Panc1 (cell line): Measurements from ENCODE around the gene SLC6A11. TPM values are rescaled to one million over a fixed set of nuclear protein-coding genes. Genes with fewer than 3 reads are reported as not detected.

Experiments used
- ATAC-seq: fragments of 200-7000 bp; cut with Tn5 transposase; 2 replicates; pipeline ENCODE4 v1.9.1; 2020; ENCODE audit warnings: mild to moderate bottlenecking, moderate library complexity
- BruUV-seq: library from RNA; stranded (reverse); fragments of 400-500 nt; replicated peaks from 2 replicates; lab custom pipeline; 2021; lab: Mats Ljungman, UMichigan
- CTCF ChIA-PET: fragments of 300-600 bp; sonication (Branson Sonifier 250); formaldehyde crosslinking; loops from one replicate; lab custom pipeline; 2022; ENCODE audit warnings: antibody characterized with exemption; lab: Charles Lee
- POLR2A ChIA-PET: fragments of 300-600 bp; sonication (Branson Sonifier 250); formaldehyde crosslinking; loops from one replicate; lab custom pipeline; 2022; ENCODE audit warnings: antibody characterized with exemption; lab: Charles Lee
- DNase-seq: peaks from one replicate; pipeline ENCODE4 v3.0.0-alpha.2; 2010; ENCODE audit warnings: low read depth, low spot score
- H3K27ac ChIP-seq: 2 replicates; pipeline ENCODE4 v1.5.1; 2011; ENCODE audit warnings: mild to moderate bottlenecking, low read length, inconsistent platforms
- H3K27me3 ChIP-seq: fragments of 200-500 bp; sonication (Bioruptor generic); 2 replicates; pipeline ENCODE4 v1.6.0; 2014; ENCODE audit warnings: low read length, inconsistent platforms; ENCODE audit not compliant: control insufficient read depth, insufficient read depth
- H3K36me3 ChIP-seq: fragments of 200-500 bp; sonication (Bioruptor generic); 2 replicates; pipeline ENCODE4 v1.5.1; 2014; ENCODE audit warnings: inconsistent platforms, mild to moderate bottlenecking, low read length, moderate library complexity; ENCODE audit not compliant: control insufficient read depth, insufficient read depth
- H3K4me1 ChIP-seq: 2 replicates; pipeline ENCODE4 v1.5.1; 2011; ENCODE audit warnings: inconsistent platforms, mild to moderate bottlenecking, low read length, moderate library complexity; ENCODE audit not compliant: control insufficient read depth, insufficient read depth
- H3K4me3 ChIP-seq, 2 experiments: 2 replicates each; pipeline ENCODE4 v1.5.1; 2011 to 2012; ENCODE audit warnings: low read depth in 2 of 2, low read length in 2 of 2, mild to moderate bottlenecking in 2 of 2, inconsistent platforms in 1 of 2, moderate library complexity in 1 of 2
- H3K9me3 ChIP-seq: fragments of 200-500 bp; sonication (Bioruptor generic); 2 replicates; pipeline ENCODE4 v1.5.1; 2014; ENCODE audit warnings: low read depth, mild to moderate bottlenecking, inconsistent platforms, low read length, moderate library complexity; ENCODE audit not compliant: control insufficient read depth, insufficient read depth
- CTCF ChIP-seq: fragments of 450-650 bp; IDR thresholded peaks from 2 replicates; pipeline ENCODE4 v1.5.1; 2017; ENCODE audit warnings: mild to moderate bottlenecking
- POLR2AphosphoS5 ChIP-seq: IDR thresholded peaks from 2 replicates; pipeline ENCODE4 v1.6.1; 2012; ENCODE audit warnings: mild to moderate bottlenecking, low read depth, low read length, moderate library complexity
- REST ChIP-seq, 2 experiments: IDR thresholded peaks; 2 replicates each; pipeline ENCODE4 v1.6.1; 2011 to 2012; ENCODE audit warnings: low read depth in 2 of 2, control low read depth in 1 of 2, low read length in 1 of 2, mild to moderate bottlenecking in 1 of 2, moderate library complexity in 1 of 2; ENCODE audit not compliant: insufficient read depth in 1 of 2
- SIN3A ChIP-seq: IDR thresholded peaks from 2 replicates; pipeline ENCODE4 v1.6.1; 2012; ENCODE audit warnings: low read depth, mild to moderate bottlenecking, low read length, moderate library complexity, borderline replicate concordance; ENCODE audit not compliant: insufficient read depth
- TCF7L2 ChIP-seq: IDR thresholded peaks from 2 replicates; pipeline ENCODE4 v1.6.1; 2011; ENCODE audit warnings: mild to moderate bottlenecking, low read depth, low read length, inconsistent platforms
- in situ Hi-C: cut with HindIII; loops from 2 replicates; pipeline ENCODE4 v1.10.0; 2016; ENCODE audit warnings: low sequenced_read_pairs, low pct_unique_long_range_greater_than_20kb
- intact Hi-C: fragments of 100-400 bp; cut with micrococcal nuclease; formaldehyde crosslinking; loops from one replicate; pipeline ENCODE4 v1.10.0; 2022; ENCODE audit not compliant: unreplicated experiment
- total RNA-seq: library from RNA; stranded (reverse); gene quantifications from one replicate; pipeline ENCODE4 v1.2.1, GENCODE V29; 2021; ENCODE audit not compliant: unreplicated experiment

Gene SLC6A11
- total RNA-seq, 1 experiment from 2014 or later = not detected

- ChIA-PET POLR2A (no interaction called here), CTCF (no interaction called here)
- Histone ChIP-seq H3K9me3 (no peaks in the 10 kb centered on the region), H3K36me3 (no peaks in the 10 kb centered on the region), H3K27me3 (no peaks in the 10 kb centered on the region), H3K4me3 (no peak overlapping the region), H3K4me1 (no peaks in the 10 kb centered on the region), H3K27ac (no peak overlapping the region)
- in situ Hi-C loops = no loop called here
- ATAC-seq (no peak), DNase-seq (no peak)
- no peak for TF ChIP-seq REST (IDR thresholded peaks at IDR 0.05; ENCODE audit: insufficient read depth in 1 of 2, low read depth in 2 of 2, low read length in 1 of 2)
- TF ChIP-seq POLR2AphosphoS5 = no peak
- no peak for TF ChIP-seq TCF7L2
- no peak for TF ChIP-seq SIN3A
- no peak for TF ChIP-seq CTCF
- no TSS peak for BruUV-seq
- intact Hi-C loops = no loop called here
These were observed 99.3 kb downstream of the SLC6A11 start for GRCh38 chr3:10915376-10915775.

- ATAC-seq = no peak
- Histone ChIP-seq H3K36me3 (no peaks in the 10 kb centered on the region), H3K27ac (no peak overlapping the region), H3K9me3 (no peaks in the 10 kb centered on the region), H3K4me3 (no peak overlapping the region), H3K27me3 (no peaks in the 10 kb centered on the region; the same call in 1 of the 2 replicates), H3K4me1 (no peaks in the 10 kb centered on the region)
- in situ Hi-C loops = no loop called here
- ChIA-PET POLR2A (no interaction called here), CTCF (no interaction called here)
- intact Hi-C loops = no loop called here
- TF ChIP-seq CTCF (no peak), REST (IDR thresholded peaks at IDR 0.05; ENCODE audit: insufficient read depth in 1 of 2, low read depth in 2 of 2, low read length in 1 of 2) (no peak), POLR2AphosphoS5 (no peak), SIN3A (no peak), TCF7L2 (no peak)
- no TSS peak for BruUV-seq
- DNase-seq = no peak
These were observed 101.1 kb downstream of the SLC6A11 start for GRCh38 chr3:10917176-10917575.
